Fibroblast of lung (primary cell): ENCODE data around the gene GRK5. TPM values are rescaled to one million over a fixed set of nuclear protein-coding genes. Genes with fewer than 3 reads are reported as not detected.

Source experiments
- DNase-seq, 2 donors: peaks; one replicate each; pipeline versions ENCODE4 v3.0.0 to v3.0.0-alpha.2; 2010; ENCODE audit warnings: low read depth in 2 of 2
- H2AFZ ChIP-seq: 2 replicates; pipeline ENCODE4 v1.5.1; 2012; ENCODE audit warnings: low read length, control low read depth, inconsistent platforms
- H3K27ac ChIP-seq: 2 replicates; pipeline ENCODE4 v1.5.1; 2011; ENCODE audit warnings: low read length, control low read depth; ENCODE audit not compliant: insufficient read depth
- H3K27me3 ChIP-seq: 2 replicates; pipeline ENCODE4 v1.5.1; 2011; ENCODE audit warnings: mild to moderate bottlenecking, low read length; ENCODE audit not compliant: control insufficient read depth, insufficient read depth
- H3K36me3 ChIP-seq: 2 replicates; pipeline ENCODE4 v1.5.1; 2011; ENCODE audit warnings: low read length; ENCODE audit not compliant: control insufficient read depth, insufficient read depth
- H3K4me1 ChIP-seq: 2 replicates; pipeline ENCODE4 v1.5.1; 2011; ENCODE audit warnings: low read length; ENCODE audit not compliant: control insufficient read depth, insufficient read depth; ENCODE audit errors: extremely low read depth
- H3K4me2 ChIP-seq: 2 replicates; pipeline ENCODE4 v1.5.1; 2011; ENCODE audit warnings: low read length, control low read depth; ENCODE audit not compliant: insufficient read depth; ENCODE audit errors: extremely low read depth
- H3K4me3 ChIP-seq, 4 experiments: fragments of 200-600 bp in 1 of 4; sonication (generic) in 1 of 4; replicated peaks in 1 of 4; 2 replicates each; pipeline ENCODE4 v1.5.1; 2011 to 2016; ENCODE audit warnings: low read length in 4 of 4, low read depth in 3 of 4, mild to moderate bottlenecking in 3 of 4, control low read depth in 2 of 4, inconsistent platforms in 1 of 4, mixed read lengths in 1 of 4; ENCODE audit not compliant: insufficient read depth in 1 of 4; ENCODE audit errors: control extremely low read depth in 1 of 4
- H3K79me2 ChIP-seq: 2 replicates; pipeline ENCODE4 v1.5.1; 2012; ENCODE audit warnings: mild to moderate bottlenecking, low read length, inconsistent platforms; ENCODE audit not compliant: control insufficient read depth, insufficient read depth
- H3K9ac ChIP-seq: 2 replicates; pipeline ENCODE4 v1.5.1; 2011; ENCODE audit warnings: mild to moderate bottlenecking, low read length, control low read depth; ENCODE audit not compliant: insufficient read depth
- H3K9me3 ChIP-seq: 2 replicates; pipeline ENCODE4 v1.5.1; 2012; ENCODE audit warnings: low read depth, low read length; ENCODE audit not compliant: control insufficient read depth, insufficient read depth
- H4K20me1 ChIP-seq: 2 replicates; pipeline ENCODE4 v1.5.1; 2011; ENCODE audit warnings: low read length; ENCODE audit not compliant: control insufficient read depth, insufficient read depth; ENCODE audit errors: extremely low read depth
- CTCF ChIP-seq, 2 donors: IDR thresholded peaks in 1 of 2; conservative IDR thresholded peaks in 1 of 2; 1 replicate in 1 of 2; 2 replicates in 1 of 2; pipeline ENCODE4 v1.5.1; 2011 to 2012; ENCODE audit warnings: low read length in 2 of 2, control low read depth in 1 of 2, inconsistent platforms in 1 of 2, low read depth in 1 of 2, mild to moderate bottlenecking in 1 of 2
- EZH2 ChIP-seq: IDR thresholded peaks from 2 replicates; pipeline ENCODE4 v1.5.1; 2012; ENCODE audit warnings: low read length, control low read depth, mild to moderate bottlenecking; ENCODE audit errors: missing control alignments
- polyA plus RNA-seq, 2 donors: library from polyadenylated mRNA; depleted of rRNA in 1 of 2; stranded (reverse) in 1 of 2; unstranded in 1 of 2; fragments of >200 nt; gene quantifications; 2 replicates each; pipeline ENCODE4 v1.2.1, GENCODE V29; 2011 to 2012; ENCODE audit warnings: missing spikeins in 1 of 2
- total RNA-seq: library from RNA; depleted of rRNA; stranded (reverse); fragments of >200 nt; gene quantifications from 2 replicates; pipeline ENCODE4 v1.2.1, GENCODE V29; 2014

Gene GRK5
- total and polyA plus RNA-seq, 2 donors (not counting 1 experiment from before 2014, with no cell fraction given) = 24.1 to 90.3 TPM

GRCh38 chr10:119422682-119423509, 215.5 kb downstream of the GRK5 start:
- peaks cover 12% of the 10 kb centered on the region for H3K4me1 ChIP-seq
- H3K36me3 ChIP-seq = peaks cover 22% of the 10 kb centered on the region
- H3K9ac ChIP-seq = no peak overlapping the region
- no peak for TF ChIP-seq EZH2
- no peak for TF ChIP-seq CTCF (conservative IDR thresholded peaks at IDR 0.05 in 1 of 2, IDR thresholded peaks at IDR 0.05 in 1 of 2; ENCODE audit: low read depth in 1 of 2, low read length in 2 of 2)
- no peak for DNase-seq
- no peak overlapping the region for H3K27ac ChIP-seq
- H3K4me3 ChIP-seq = no peak overlapping the region
- H3K27me3 ChIP-seq = no peaks in the 10 kb centered on the region
- no peak overlapping the region for H3K4me2 ChIP-seq
- H3K79me2 ChIP-seq = peaks cover 2% of the 10 kb centered on the region
- no peaks in the 10 kb centered on the region for H4K20me1 ChIP-seq
- H2AFZ ChIP-seq = no peak overlapping the region
- no peaks in the 10 kb centered on the region for H3K9me3 ChIP-seq

GRCh38 chr10:119423510-119424257, 216.3 kb downstream of the GRK5 start:
- DNase-seq = no peak
- no peak overlapping the region for H3K4me3 ChIP-seq
- H3K27ac ChIP-seq = no peak overlapping the region
- no peaks in the 10 kb centered on the region for H4K20me1 ChIP-seq
- H3K27me3 ChIP-seq = no peaks in the 10 kb centered on the region
- no peak overlapping the region for H2AFZ ChIP-seq
- peaks cover 12% of the 10 kb centered on the region for H3K4me1 ChIP-seq
- H3K79me2 ChIP-seq = peaks cover 2% of the 10 kb centered on the region
- no peak for TF ChIP-seq EZH2
- no peak overlapping the region for H3K9ac ChIP-seq
- no peaks in the 10 kb centered on the region for H3K9me3 ChIP-seq
- H3K4me2 ChIP-seq = no peak overlapping the region
- peaks cover 24% of the 10 kb centered on the region for H3K36me3 ChIP-seq

GRCh38 chr10:119424258-119424975, 217.0 kb downstream of the GRK5 start:
- H3K4me3 ChIP-seq = no peak overlapping the region
- no peak overlapping the region for H2AFZ ChIP-seq
- H3K4me1 ChIP-seq = peaks cover 12% of the 10 kb centered on the region
- no peak overlapping the region for H3K27ac ChIP-seq
- no peaks in the 10 kb centered on the region for H4K20me1 ChIP-seq
- H3K9me3 ChIP-seq = no peaks in the 10 kb centered on the region
- H3K79me2 ChIP-seq = peaks cover 2% of the 10 kb centered on the region
- H3K4me2 ChIP-seq = no peak overlapping the region
- H3K27me3 ChIP-seq = no peaks in the 10 kb centered on the region
- TF ChIP-seq EZH2 (no peak), CTCF (conservative IDR thresholded peaks at IDR 0.05 in 1 of 2, IDR thresholded peaks at IDR 0.05 in 1 of 2; ENCODE audit: low read depth in 1 of 2, low read length in 2 of 2) (no peak)
- H3K36me3 ChIP-seq = peaks cover 29% of the 10 kb centered on the region
- DNase-seq = no peak
- no peak overlapping the region for H3K9ac ChIP-seq
